Measurements from ENCODE around the gene ODF2. TPM values are rescaled to one million over a fixed set of nuclear protein-coding genes. Genes with fewer than 3 reads are reported as not detected.

The ODF2 gene
- total and polyA plus RNA-seq, 9 donors, result 9.7 to 26.5 (median 20.3) TPM

DNA sequence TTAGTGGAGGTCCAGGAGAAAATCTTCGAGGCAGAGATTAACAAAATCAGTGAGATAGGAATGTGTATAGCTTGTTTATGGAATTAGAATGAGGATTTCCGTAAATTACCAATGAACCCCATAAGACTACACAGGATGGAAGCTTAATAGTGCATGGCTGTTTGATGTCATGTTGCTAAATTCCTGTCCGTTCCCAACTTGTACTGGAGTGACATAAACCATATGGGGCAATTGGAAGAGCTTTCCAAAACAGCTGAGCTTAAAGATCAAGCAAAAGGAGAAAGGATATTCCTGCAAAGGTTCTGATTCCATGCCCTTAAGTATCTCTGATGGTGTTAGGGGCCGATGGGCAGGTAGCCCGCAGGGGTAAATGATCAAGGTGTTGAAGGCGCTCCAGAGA is 66.2 kb downstream of the ODF2 start:
- Histone ChIP-seq H3K4me1 (ENCODE audit: insufficient read depth) (peaks cover 2% of the 10 kb centered on the region), H3K36me3 (no peaks in the 10 kb centered on the region), H3K9me3 (no peaks in the 10 kb centered on the region), H3K27ac (no peak overlapping the region), H3K27me3 (no peaks in the 10 kb centered on the region), H3K4me3 (no peak overlapping the region)
- TF ChIP-seq POLR2A (IDR thresholded peaks at IDR 0.05) (no peak), EP300 (IDR thresholded peaks at IDR 0.05) (no peak)
- TF ChIP-seq, protein P1, sequence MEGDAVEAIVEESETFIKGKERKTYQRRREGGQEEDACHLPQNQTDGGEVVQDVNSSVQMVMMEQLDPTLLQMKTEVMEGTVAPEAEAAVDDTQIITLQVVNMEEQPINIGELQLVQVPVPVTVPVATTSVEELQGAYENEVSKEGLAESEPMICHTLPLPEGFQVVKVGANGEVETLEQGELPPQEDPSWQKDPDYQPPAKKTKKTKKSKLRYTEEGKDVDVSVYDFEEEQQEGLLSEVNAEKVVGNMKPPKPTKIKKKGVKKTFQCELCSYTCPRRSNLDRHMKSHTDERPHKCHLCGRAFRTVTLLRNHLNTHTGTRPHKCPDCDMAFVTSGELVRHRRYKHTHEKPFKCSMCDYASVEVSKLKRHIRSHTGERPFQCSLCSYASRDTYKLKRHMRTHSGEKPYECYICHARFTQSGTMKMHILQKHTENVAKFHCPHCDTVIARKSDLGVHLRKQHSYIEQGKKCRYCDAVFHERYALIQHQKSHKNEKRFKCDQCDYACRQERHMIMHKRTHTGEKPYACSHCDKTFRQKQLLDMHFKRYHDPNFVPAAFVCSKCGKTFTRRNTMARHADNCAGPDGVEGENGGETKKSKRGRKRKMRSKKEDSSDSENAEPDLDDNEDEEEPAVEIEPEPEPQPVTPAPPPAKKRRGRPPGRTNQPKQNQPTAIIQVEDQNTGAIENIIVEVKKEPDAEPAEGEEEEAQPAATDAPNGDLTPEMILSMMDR (IDR thresholded peaks at IDR 0.05), result no peak
- WGBS, 3 donors, result 72 to 74% (median 74%) methylated on average over 6 of the region's 6 CpGs
- DNase-seq, result no peak
- intact Hi-C loops (cut with DNase I), result no loop called here

GRCh38 chr9:128523199-128523925 is 67.6 kb downstream of the ODF2 start:
- Histone ChIP-seq H3K36me3 (no peaks in the 10 kb centered on the region), H3K9me3 (no peaks in the 10 kb centered on the region), H3K4me3 (no peak overlapping the region), H3K4me1 (ENCODE audit: insufficient read depth) (peaks cover 2% of the 10 kb centered on the region), H3K27ac (no peak overlapping the region), H3K27me3 (no peaks in the 10 kb centered on the region)
- WGBS, 3 donors, result 12 to 21% (median 20%) methylated on average over 13 of the region's 13 CpGs
- peak; percentile 31 to 77 (median 56) for DNase-seq
- TF ChIP-seq POLR2A (IDR thresholded peaks at IDR 0.05), result no peak
- intact Hi-C loops (cut with DNase I), result no loop called here

DNA sequence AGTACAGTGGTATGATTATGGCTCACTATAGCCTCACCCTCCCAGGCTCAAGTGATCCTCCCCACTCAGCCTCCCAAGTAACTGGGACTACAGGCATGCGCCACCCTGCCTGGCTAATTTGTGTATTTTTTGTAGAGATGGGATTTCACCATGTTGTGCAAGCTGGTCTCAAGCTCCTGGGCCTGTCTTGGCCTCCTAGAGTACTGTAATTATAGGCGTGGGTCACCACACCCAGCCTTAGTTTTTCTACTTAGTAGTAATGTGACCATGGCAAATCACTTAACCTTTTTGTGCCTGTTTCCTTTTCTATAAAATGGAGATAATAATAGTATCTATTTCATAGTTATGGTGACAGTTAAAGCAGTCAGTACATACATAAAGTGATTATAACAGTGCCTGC is 70.9 kb downstream of the ODF2 start:
- intact Hi-C loops (cut with DNase I), result no loop called here
- H3K27me3 ChIP-seq, result no peaks in the 10 kb centered on the region
- peaks cover 2% of the 10 kb centered on the region for H3K4me1 ChIP-seq (ENCODE audit: insufficient read depth)
- H3K9me3 ChIP-seq, result no peaks in the 10 kb centered on the region
- no peak for DNase-seq
- WGBS, 3 donors, result 89 to 94% (median 92%) methylated on average over 2 of the region's 2 CpGs
- no peak overlapping the region for H3K27ac ChIP-seq
- no peaks in the 10 kb centered on the region for H3K36me3 ChIP-seq
- H3K4me3 ChIP-seq, result no peak overlapping the region
- no peak for TF ChIP-seq EP300 (IDR thresholded peaks at IDR 0.05)
- TF ChIP-seq POLR2A (IDR thresholded peaks at IDR 0.05), result no peak
- TF ChIP-seq, protein P1 (IDR thresholded peaks at IDR 0.05), result no peak

GRCh38 chr9:128528445-128529160 is 72.8 kb downstream of the ODF2 start:
- H3K4me3 ChIP-seq, result no peak overlapping the region
- 79 to 90% (median 88%) methylated on average over 15 of the region's 15 CpGs for WGBS, 3 donors
- TF ChIP-seq EP300 (IDR thresholded peaks at IDR 0.05), result no peak
- TF ChIP-seq, protein P1 (IDR thresholded peaks at IDR 0.05), result no peak
- no peak for TF ChIP-seq POLR2A (IDR thresholded peaks at IDR 0.05)
- intact Hi-C loops (cut with DNase I), result no loop called here
- DNase-seq, result no peak
- H3K27ac ChIP-seq, result no peak overlapping the region
- H3K9me3 ChIP-seq, result no peaks in the 10 kb centered on the region
- no peaks in the 10 kb centered on the region for H3K36me3 ChIP-seq
- H3K4me1 ChIP-seq (ENCODE audit: insufficient read depth), result peaks cover under 1% of the 10 kb centered on the region
- no peaks in the 10 kb centered on the region for H3K27me3 ChIP-seq

DNA sequence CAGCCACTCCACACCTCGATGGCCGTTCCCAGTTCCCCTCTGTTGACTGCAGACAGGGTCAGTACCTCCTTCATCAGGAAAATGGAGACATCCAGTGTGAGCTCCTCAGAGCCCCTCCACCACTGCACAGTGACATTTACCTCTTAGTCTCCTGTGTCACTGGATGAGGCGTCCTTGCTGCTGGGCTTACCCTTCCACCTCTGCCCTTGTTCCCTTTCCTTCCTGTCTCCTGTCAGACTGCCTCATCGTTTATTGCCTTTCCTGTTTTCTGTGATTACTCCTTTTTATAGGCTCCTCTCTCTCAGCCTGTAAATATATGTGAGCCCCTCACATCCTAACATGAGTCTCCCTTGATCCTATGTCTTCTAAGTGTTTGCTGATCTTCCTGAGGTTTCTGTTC is 73.4 kb downstream of the ODF2 start:
- 79 to 86% (median 86%) methylated on average over 4 of the region's 4 CpGs for WGBS, 3 donors
- TF ChIP-seq, protein P1 (IDR thresholded peaks at IDR 0.05), result no peak
- TF ChIP-seq POLR2A (IDR thresholded peaks at IDR 0.05) (no peak), EP300 (IDR thresholded peaks at IDR 0.05) (no peak)
- Histone ChIP-seq H3K4me3 (no peak overlapping the region), H3K36me3 (no peaks in the 10 kb centered on the region), H3K27ac (no peak overlapping the region), H3K9me3 (no peaks in the 10 kb centered on the region), H3K4me1 (ENCODE audit: insufficient read depth) (no peaks in the 10 kb centered on the region), H3K27me3 (no peaks in the 10 kb centered on the region)
- DNase-seq, result no peak
- intact Hi-C loops (cut with DNase I), result no loop called here

All from ovary (tissue), 9 donors.